CD4-positive, alpha-beta T cell treated with Interleukin-1 beta for 1 hour (primary cell): ENCODE results near the gene UBE2Z.
A peak's percentile ranks its signal among the peaks of the same experiment; 100 is the strongest.
"Not testable (repeated sequence)": the region's sequence is repeated elsewhere in the genome, so short reads cannot be mapped to it uniquely, and the experiment has no call there.

ENCODE experiments used
- DNase-seq, 2 donors: peaks; one replicate each; pipeline ENCODE4 v3.0.0-alpha.2; 2020 to 2022

UBE2Z gene

GRCh38 chr17:48908047-48908843 lies at the start of gene UBE2Z:
Gene UBE2Z (plus strand): TSS chr17:48908407. CDS start chr17:48908504, 97 bp downstream.
- DNase-seq: peak; percentile 94

GRCh38 chr17:48860034-48860433 lies 48.2 kb upstream of the UBE2Z start:
- no peak for DNase-seq

- no peak for DNase-seq
Measured at GRCh38 chr17:48860456-48860855, 47.8 kb upstream of the UBE2Z start.

GRCh38 chr17:48868916-48869500 lies 39.2 kb upstream of the UBE2Z start:
- no peak for DNase-seq

GRCh38 chr17:48869821-48870318 lies 38.3 kb upstream of the UBE2Z start:
- DNase-seq: no peak

- DNase-seq: no peak
Measured at GRCh38 chr17:48871035-48871550, 37.1 kb upstream of the UBE2Z start.

- DNase-seq: no peak
Measured at GRCh38 chr17:48871551-48872351, 36.5 kb upstream of the UBE2Z start.

GRCh38 chr17:48872409-48872808 lies 35.8 kb upstream of the UBE2Z start:
- DNase-seq: not testable (repeated sequence)

- DNase-seq: no peak
Measured at GRCh38 chr17:48873209-48873608, 35.0 kb upstream of the UBE2Z start.

- no peak for DNase-seq
Measured at GRCh38 chr17:48873696-48874443, 34.3 kb upstream of the UBE2Z start.

- peak; percentile 63 to 77 for DNase-seq
Measured at GRCh38 chr17:48878920-48879898, 29.0 kb upstream of the UBE2Z start.

- no peak for DNase-seq
Measured at GRCh38 chr17:48882272-48882671, 25.9 kb upstream of the UBE2Z start.

- DNase-seq: no peak
Measured at GRCh38 chr17:48883171-48883570, 25.0 kb upstream of the UBE2Z start.

- no peak for DNase-seq
Measured at GRCh38 chr17:48890086-48890485, 18.1 kb upstream of the UBE2Z start.

- DNase-seq: no peak
Measured at GRCh38 chr17:48892940-48893645, 15.1 kb upstream of the UBE2Z start.

GRCh38 chr17:48893646-48894508 lies 14.3 kb upstream of the UBE2Z start:
- no peak for DNase-seq

GRCh38 chr17:48894886-48895285 lies 13.3 kb upstream of the UBE2Z start:
- DNase-seq: no peak

- DNase-seq: no peak
Measured at GRCh38 chr17:48901241-48901640, 7.0 kb upstream of the UBE2Z start.

GRCh38 chr17:48903401-48903800 lies 4.8 kb upstream of the UBE2Z start:
- DNase-seq: no peak

- DNase-seq: no peak
Measured at GRCh38 chr17:48904428-48904827, 3.8 kb upstream of the UBE2Z start.
